ENCODE results near the gene KTI12.

Gene KTI12

GRCh38 chr1:52026278-52026677 is 7.3 kb downstream of the KTI12 start:
- H3K9me3 ChIP-seq (ENCODE audit: control insufficient read depth, insufficient read depth, low read depth, low read length): no peaks in the 10 kb centered on the region
- no peaks in the 10 kb centered on the region for H3K4me1 ChIP-seq (ENCODE audit: control insufficient read depth, insufficient read depth, low read length)
- POLR2A ChIA-PET: no interaction called here
- no peak overlapping the region for H3K27ac ChIP-seq (ENCODE audit: extremely low read depth, low read depth, low read length)
- TF ChIP-seq ZNF23 (tag by site-specific recombination; IDR thresholded peaks at IDR 0.05; ENCODE audit: borderline replicate concordance) (no peak), SCRT2 (tag by site-specific recombination; IDR thresholded peaks at IDR 0.05) (no peak), BCL11B (tag by site-specific recombination; IDR thresholded peaks at IDR 0.05; ENCODE audit: low read depth) (no peak), ZSCAN5A (tag by site-specific recombination; IDR thresholded peaks at IDR 0.05) (no peak), ZNF544 (tag by site-specific recombination; IDR thresholded peaks at IDR 0.05) (no peak), ZNF132 (tag by site-specific recombination; IDR thresholded peaks at IDR 0.05; ENCODE audit: borderline replicate concordance) (no peak), PRDM4 (tag by site-specific recombination; IDR thresholded peaks at IDR 0.05) (no peak), ZBTB21 (tag by site-specific recombination; IDR thresholded peaks at IDR 0.05) (no peak), ZNF24 (tag by site-specific recombination; IDR thresholded peaks at IDR 0.05) (no peak)
- TF ChIP-seq, protein P1, sequence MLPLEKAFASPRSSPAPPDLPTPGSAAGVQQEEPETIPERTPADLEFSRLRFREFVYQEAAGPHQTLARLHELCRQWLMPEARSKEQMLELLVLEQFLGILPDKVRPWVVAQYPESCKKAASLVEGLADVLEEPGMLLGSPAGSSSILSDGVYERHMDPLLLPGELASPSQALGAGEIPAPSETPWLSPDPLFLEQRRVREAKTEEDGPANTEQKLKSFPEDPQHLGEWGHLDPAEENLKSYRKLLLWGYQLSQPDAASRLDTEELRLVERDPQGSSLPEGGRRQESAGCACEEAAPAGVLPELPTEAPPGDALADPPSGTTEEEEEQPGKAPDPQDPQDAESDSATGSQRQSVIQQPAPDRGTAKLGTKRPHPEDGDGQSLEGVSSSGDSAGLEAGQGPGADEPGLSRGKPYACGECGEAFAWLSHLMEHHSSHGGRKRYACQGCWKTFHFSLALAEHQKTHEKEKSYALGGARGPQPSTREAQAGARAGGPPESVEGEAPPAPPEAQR (tag by site-specific recombination; IDR thresholded peaks at IDR 0.05): no peak
- peaks cover 15 to 51% of the 10 kb centered on the region in 2 experiments for H3K36me3 ChIP-seq (ENCODE audit: control insufficient read depth in 2 of 2, insufficient read depth in 1 of 2, low read length in 2 of 2)
- CTCF ChIA-PET: interaction anchor here (0.8 kb wide), 1 partner anchor 231 kb away, joined by 3 read pairs; no protein-coding TSS in a partner anchor
- H3K4me3 ChIP-seq (ENCODE audit: low read depth, low read length): no peak overlapping the region

DNA sequence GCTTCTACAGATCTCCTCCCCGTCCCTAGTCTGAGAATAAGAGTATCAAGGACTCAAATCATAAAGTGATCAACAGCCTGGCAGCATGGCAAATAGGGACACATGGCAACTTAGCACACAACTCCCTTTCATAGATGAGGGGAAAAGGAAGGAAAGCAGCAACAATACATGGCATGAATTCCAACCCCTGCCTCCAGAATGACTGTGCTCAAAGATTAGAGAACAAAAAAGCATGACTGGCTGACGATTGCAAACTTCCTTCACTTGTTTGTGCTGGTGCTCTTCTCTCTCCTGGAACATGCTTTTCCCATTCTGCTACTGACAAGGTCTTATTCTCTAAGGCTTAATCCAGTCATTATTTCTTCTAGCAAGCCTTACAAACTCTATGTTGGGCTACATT is 11.5 kb downstream of the KTI12 start:
- Histone ChIP-seq H3K36me3 (ENCODE audit: control insufficient read depth in 2 of 2, insufficient read depth in 1 of 2, low read length in 2 of 2) (peaks cover 14 to 62% of the 10 kb centered on the region in 2 experiments), H3K4me3 (ENCODE audit: low read depth, low read length) (no peak overlapping the region), H3K4me1 (ENCODE audit: control insufficient read depth, insufficient read depth, low read length) (no peaks in the 10 kb centered on the region), H3K27ac (ENCODE audit: extremely low read depth, low read depth, low read length) (no peak overlapping the region), H3K9me3 (ENCODE audit: control insufficient read depth, insufficient read depth, low read depth, low read length) (no peaks in the 10 kb centered on the region)
- CTCF ChIA-PET: interaction anchor here (0.6 kb wide), 1 partner anchor 293 kb away, joined by 11 read pairs; no protein-coding TSS in a partner anchor
- POLR2A ChIA-PET: interaction anchor here (0.7 kb wide), 1 partner anchor 517 kb away, joined by 3 read pairs; no protein-coding TSS in a partner anchor
- TF ChIP-seq ZNF600 (tag by site-specific recombination; IDR thresholded peaks at IDR 0.05): peak; percentile 61; the same call in 1 of the 2 replicates
- TF ChIP-seq PRDM1 (tag by site-specific recombination; IDR thresholded peaks at IDR 0.05): no peak

GRCh38 chr1:52008071-52008809 is 25.4 kb downstream of the KTI12 start:
- no peaks in the 10 kb centered on the region for H3K36me3 ChIP-seq (ENCODE audit: control insufficient read depth in 2 of 2, insufficient read depth in 1 of 2, low read length in 2 of 2)
- ChIA-PET CTCF (interaction anchor here (0.6 to 0.7 kb wide), 3 partner anchors 19 to 118 kb away, joined by 3 read pairs; no protein-coding TSS in a partner anchor), POLR2A (no interaction called here)
- no peak overlapping the region for H3K27ac ChIP-seq (ENCODE audit: extremely low read depth, low read depth, low read length)
- no peaks in the 10 kb centered on the region for H3K4me1 ChIP-seq (ENCODE audit: control insufficient read depth, insufficient read depth, low read length)
- H3K9me3 ChIP-seq (ENCODE audit: control insufficient read depth, insufficient read depth, low read depth, low read length): no peaks in the 10 kb centered on the region
- no peak overlapping the region for H3K4me3 ChIP-seq (ENCODE audit: low read depth, low read length)
- TF ChIP-seq, protein P2, sequence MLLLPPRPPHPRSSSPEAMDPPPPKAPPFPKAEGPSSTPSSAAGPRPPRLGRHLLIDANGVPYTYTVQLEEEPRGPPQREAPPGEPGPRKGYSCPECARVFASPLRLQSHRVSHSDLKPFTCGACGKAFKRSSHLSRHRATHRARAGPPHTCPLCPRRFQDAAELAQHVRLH (tag by site-specific recombination; IDR thresholded peaks at IDR 0.05): peak; percentile 36; the same call in 1 of the 2 replicates
- TF ChIP-seq KLF16 (tag by site-specific recombination; IDR thresholded peaks at IDR 0.05) (no peak), ZNF223 (tag by site-specific recombination; IDR thresholded peaks at IDR 0.05) (no peak), GLIS2 (tag by site-specific recombination; IDR thresholded peaks at IDR 0.05) (no peak), KLF8 (tag by site-specific recombination; IDR thresholded peaks at IDR 0.05) (no peak), KLF17 (tag by site-specific recombination; IDR thresholded peaks at IDR 0.05) (no peak), FEZF1 (tag by site-specific recombination; IDR thresholded peaks at IDR 0.05) (no peak), ZNF596 (tag by site-specific recombination; IDR thresholded peaks at IDR 0.05) (no peak), ZNF2 (tag by site-specific recombination; IDR thresholded peaks at IDR 0.05) (no peak)
- TF ChIP-seq, protein P3, sequence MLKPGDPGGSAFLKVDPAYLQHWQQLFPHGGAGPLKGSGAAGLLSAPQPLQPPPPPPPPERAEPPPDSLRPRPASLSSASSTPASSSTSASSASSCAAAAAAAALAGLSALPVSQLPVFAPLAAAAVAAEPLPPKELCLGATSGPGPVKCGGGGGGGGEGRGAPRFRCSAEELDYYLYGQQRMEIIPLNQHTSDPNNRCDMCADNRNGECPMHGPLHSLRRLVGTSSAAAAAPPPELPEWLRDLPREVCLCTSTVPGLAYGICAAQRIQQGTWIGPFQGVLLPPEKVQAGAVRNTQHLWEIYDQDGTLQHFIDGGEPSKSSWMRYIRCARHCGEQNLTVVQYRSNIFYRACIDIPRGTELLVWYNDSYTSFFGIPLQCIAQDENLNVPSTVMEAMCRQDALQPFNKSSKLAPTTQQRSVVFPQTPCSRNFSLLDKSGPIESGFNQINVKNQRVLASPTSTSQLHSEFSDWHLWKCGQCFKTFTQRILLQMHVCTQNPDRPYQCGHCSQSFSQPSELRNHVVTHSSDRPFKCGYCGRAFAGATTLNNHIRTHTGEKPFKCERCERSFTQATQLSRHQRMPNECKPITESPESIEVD (tag by site-specific recombination; IDR thresholded peaks at IDR 0.05): peak; percentile 17; the same call in 1 of the 2 replicates
